HUES48 (cell line): ENCODE results near the gene PPP4R4.
A peak's percentile ranks its signal among the peaks of the same experiment; 100 is the strongest.
"Not testable (repeated sequence)": the region's sequence is repeated elsewhere in the genome, so short reads cannot be mapped to it uniquely, and the experiment has no call there.

Source experiments
- H3K27ac ChIP-seq: one replicate; pipeline ENCODE4 v1.7.0; 2013; ENCODE audit warnings: low read depth, low read length, inconsistent platforms
- H3K27me3 ChIP-seq: 2 replicates; pipeline ENCODE4 v1.6.1; 2013; ENCODE audit warnings: mild to moderate bottlenecking, low read length; ENCODE audit not compliant: control insufficient read depth, insufficient read depth
- H3K36me3 ChIP-seq: 2 replicates; pipeline ENCODE4 v1.6.1; 2013; ENCODE audit warnings: low read length; ENCODE audit not compliant: control insufficient read depth, insufficient read depth
- H3K4me1 ChIP-seq: 2 replicates; pipeline ENCODE4 v1.6.1; 2013; ENCODE audit warnings: mild to moderate bottlenecking, low read length; ENCODE audit not compliant: control insufficient read depth, insufficient read depth
- H3K4me3 ChIP-seq: 2 replicates; pipeline ENCODE4 v1.5.1; 2013; ENCODE audit warnings: mild to moderate bottlenecking, low read depth, low read length
- H3K9ac ChIP-seq: 2 replicates; pipeline ENCODE4 v1.6.1; 2013; ENCODE audit warnings: mild to moderate bottlenecking, low read depth, low read length, moderate library complexity
- H3K9me3 ChIP-seq: 2 replicates; pipeline ENCODE4 v1.6.1; 2013; ENCODE audit warnings: low read length; ENCODE audit not compliant: control insufficient read depth, insufficient read depth

PPP4R4 gene

DNA sequence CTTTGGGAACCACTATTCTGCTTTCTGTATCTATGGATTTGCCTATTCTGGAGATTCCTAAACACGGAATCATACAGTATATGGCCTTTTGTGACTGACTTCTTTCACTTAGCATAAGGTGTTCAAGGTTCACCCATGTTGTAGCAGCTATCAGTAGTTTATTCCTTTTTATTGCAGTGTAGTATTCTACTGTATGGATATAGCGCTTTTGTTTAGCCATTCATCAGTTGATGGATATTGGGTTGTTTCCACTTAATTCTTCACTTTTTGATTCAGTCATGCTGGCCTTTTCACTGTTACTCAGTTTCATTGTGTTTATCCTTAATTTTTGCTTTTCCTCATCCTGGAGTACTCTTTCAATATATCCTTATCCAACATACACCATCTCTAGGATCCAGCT is 5.1 kb downstream of the PPP4R4 start:
- Histone ChIP-seq H3K9ac (no peak overlapping the region), H3K4me1 (peaks cover 31% of the 10 kb centered on the region), H3K4me3 (no peak overlapping the region), H3K27me3 (peaks cover 21% of the 10 kb centered on the region), H3K9me3 (no peaks in the 10 kb centered on the region), H3K36me3 (no peaks in the 10 kb centered on the region), H3K27ac (no peak overlapping the region)

DNA sequence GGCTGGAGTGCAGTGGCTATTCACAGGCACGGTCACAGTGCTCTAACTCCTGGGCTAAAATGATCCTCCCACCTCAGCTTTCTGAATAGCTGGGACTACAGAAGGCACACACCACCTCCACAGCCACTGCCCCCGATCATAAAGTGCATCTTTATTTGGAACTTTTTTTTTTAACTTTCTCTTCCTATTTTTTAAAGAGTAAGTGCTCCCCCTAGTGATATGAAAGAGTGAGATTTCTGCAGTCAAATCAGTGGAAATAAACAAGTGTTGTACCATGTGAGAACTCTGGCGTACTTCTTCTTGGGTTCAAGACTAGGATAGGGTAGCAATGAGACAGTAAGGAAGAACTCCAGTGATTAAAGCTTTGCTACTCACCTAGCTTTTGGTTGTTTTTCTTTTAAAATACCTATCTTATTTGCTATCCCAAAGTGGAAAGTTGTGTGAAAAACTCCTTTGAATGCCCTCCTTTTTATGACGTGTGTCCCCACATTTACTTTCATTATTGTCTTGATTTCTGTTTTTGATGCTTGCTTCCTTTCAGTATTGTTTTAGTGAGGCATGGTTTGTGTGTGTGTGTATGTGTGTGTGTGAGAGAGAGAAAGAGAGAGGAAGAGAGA is 6.6 kb downstream of the PPP4R4 start:
- Histone ChIP-seq H3K4me1 (peaks cover 30% of the 10 kb centered on the region), H3K4me3 (no peak overlapping the region), H3K27me3 (peaks cover 13% of the 10 kb centered on the region), H3K9me3 (no peaks in the 10 kb centered on the region), H3K27ac (no peak overlapping the region), H3K36me3 (no peaks in the 10 kb centered on the region), H3K9ac (no peak overlapping the region)

DNA sequence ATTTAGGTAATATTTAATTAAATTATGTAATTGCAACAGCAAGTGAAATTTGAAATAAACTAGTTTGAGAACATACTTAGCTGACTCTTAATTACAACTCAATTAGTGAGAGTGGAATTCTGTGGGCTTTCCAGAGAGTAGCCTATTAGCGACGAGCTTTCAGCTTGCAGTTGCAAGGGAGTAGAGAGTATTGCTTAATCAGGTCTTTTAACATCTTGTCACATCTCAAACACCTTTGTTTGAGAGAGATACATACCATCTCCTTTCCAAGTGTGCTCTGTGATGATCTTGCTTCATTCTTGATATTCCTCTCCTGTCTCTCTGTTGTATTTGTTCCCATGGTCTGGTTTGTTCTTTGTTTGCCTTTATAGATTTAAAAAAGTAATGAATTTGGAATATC is 7.7 kb downstream of the PPP4R4 start:
- H3K36me3 ChIP-seq = no peaks in the 10 kb centered on the region
- H3K4me1 ChIP-seq = peaks cover 23% of the 10 kb centered on the region
- no peak overlapping the region for H3K4me3 ChIP-seq
- peaks cover 3% of the 10 kb centered on the region; the same call in 1 of the 2 replicates for H3K27me3 ChIP-seq
- no peaks in the 10 kb centered on the region for H3K9me3 ChIP-seq
- H3K9ac ChIP-seq = no peak overlapping the region
- no peak overlapping the region for H3K27ac ChIP-seq

DNA sequence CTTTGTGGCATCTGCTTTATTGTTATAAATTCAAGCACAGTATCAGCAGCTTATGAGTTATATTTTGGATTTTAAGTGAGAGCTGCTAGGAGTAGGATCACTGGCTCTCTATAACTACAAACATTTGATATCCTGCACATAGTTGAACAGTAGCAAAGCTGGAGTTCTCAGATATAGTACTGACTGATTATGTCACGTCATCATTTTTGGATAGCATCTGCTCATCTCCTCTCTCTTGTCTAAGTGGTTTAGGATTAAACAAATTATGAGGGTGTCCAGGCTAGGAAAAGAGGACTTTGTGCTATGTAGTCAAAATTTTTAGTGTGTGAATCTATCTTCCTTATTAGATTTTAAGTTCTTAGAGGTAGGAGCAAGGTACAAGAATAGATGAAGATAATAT is 18.4 kb downstream of the PPP4R4 start:
- H3K9me3 ChIP-seq = no peaks in the 10 kb centered on the region
- H3K4me1 ChIP-seq = peaks cover 26% of the 10 kb centered on the region
- H3K4me3 ChIP-seq = no peak overlapping the region
- H3K36me3 ChIP-seq = no peaks in the 10 kb centered on the region
- H3K27ac ChIP-seq = no peak overlapping the region
- H3K9ac ChIP-seq = no peak overlapping the region
- no peaks in the 10 kb centered on the region for H3K27me3 ChIP-seq

DNA sequence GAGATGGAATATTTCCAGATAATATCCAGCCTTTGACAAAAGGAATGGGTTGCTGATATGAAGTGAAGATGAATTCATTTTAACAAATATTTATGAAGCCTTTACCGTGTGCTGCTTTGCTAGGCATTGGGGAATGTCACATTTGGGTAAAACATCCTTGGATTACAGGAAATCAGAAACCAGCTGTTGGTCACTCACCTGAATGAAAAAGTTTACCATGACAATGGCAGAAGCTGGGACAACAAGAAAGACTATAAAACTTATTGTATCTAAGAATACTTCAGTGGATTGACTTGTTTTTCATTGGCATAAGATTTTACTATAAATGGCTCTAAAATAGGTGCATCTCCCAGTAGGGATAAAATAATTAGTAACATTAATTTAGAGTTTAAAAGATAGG is 19.7 kb downstream of the PPP4R4 start:
- Histone ChIP-seq H3K4me3 (no peak overlapping the region), H3K9ac (no peak overlapping the region), H3K4me1 (peaks cover 20% of the 10 kb centered on the region), H3K27ac (peak overlapping the region; percentile 4), H3K36me3 (no peaks in the 10 kb centered on the region), H3K9me3 (no peaks in the 10 kb centered on the region), H3K27me3 (no peaks in the 10 kb centered on the region)

DNA sequence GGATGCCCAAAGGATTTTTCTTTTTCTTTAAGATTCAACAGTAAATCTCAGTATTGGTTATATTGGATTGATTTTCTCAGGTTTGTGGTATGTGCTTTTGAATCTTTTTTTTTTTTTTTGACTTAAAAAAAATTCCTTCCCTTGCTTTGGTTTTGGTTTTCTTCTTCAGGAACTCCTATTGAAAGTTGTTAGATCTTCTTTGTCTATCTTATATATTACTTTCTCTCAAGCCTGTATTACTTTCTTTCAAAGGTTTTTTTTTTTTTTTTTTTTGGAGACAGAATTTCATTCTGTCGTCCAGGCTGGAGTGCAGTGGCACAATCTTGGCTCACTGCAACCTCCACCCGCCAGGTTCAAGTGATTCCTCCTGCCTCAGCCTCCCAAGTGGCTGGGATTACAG is 21.9 kb downstream of the PPP4R4 start:
- no peak overlapping the region for H3K9ac ChIP-seq
- H3K4me3 ChIP-seq = no peak overlapping the region
- H3K4me1 ChIP-seq = peaks cover 20% of the 10 kb centered on the region
- no peaks in the 10 kb centered on the region for H3K27me3 ChIP-seq
- no peak overlapping the region for H3K27ac ChIP-seq
- H3K36me3 ChIP-seq = no peaks in the 10 kb centered on the region
- H3K9me3 ChIP-seq = no peaks in the 10 kb centered on the region

DNA sequence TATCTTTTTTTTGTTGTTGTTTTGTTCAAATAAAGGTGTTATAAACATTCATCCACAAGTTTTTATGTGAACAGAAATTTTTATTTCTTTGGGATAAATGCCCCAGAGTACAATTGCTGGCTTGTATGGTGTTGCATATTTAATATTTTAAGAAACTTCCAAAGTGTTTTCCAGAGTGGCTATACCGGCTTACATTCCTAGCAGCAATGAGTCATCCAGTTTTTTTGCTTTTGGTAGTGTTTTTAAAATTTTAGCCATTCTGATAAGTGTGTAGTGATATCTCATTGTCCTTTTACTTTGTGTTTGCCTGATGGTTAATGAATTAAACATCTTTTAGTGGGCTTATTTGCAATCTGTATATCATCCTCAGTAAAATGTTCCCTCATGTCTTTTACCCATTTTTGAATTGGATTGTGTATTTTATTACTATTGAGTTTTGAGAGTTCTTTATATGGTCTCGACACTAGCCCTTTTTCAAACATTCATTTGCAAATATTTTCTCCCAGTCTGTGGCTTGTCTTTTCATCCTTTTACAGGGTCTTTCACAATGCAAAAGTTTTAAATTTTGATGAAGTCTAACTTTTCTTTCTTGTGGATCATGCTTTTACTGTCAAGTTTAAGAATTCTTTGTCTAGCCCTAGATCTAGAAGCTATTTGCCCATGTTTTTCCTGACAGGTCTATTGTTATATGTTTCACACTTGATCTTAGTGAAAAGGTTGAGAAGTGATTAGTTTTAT is 29.5 kb downstream of the PPP4R4 start:
- Histone ChIP-seq H3K4me3 (no peak overlapping the region), H3K36me3 (no peaks in the 10 kb centered on the region), H3K27ac (no peak overlapping the region), H3K4me1 (peaks cover 12% of the 10 kb centered on the region; the same call in 1 of the 2 replicates), H3K9ac (no peak overlapping the region), H3K9me3 (no peaks in the 10 kb centered on the region), H3K27me3 (no peaks in the 10 kb centered on the region)

DNA sequence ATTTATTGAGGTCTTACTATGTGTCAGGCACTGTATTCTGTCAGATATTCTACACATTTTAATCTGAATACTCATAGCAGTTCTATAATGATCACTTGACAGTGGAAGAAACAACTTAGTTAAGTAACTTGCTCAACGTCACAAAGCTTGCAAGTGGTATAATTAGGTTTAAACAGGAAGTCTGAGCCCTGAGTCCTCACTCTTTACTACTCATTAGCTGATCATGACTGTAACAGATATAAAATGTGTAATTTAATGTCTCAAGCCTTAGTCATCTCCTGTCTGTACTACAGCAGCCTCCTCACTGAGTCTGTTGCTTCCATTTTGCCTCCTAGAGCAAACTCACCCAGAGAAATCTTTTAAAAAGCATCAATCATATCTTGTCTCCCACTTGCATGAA is 38.9 kb downstream of the PPP4R4 start:
- H3K9me3 ChIP-seq = peaks cover 5% of the 10 kb centered on the region; the same call in 1 of the 2 replicates
- no peaks in the 10 kb centered on the region for H3K36me3 ChIP-seq
- no peaks in the 10 kb centered on the region for H3K27me3 ChIP-seq
- no peak overlapping the region for H3K9ac ChIP-seq
- H3K27ac ChIP-seq = no peak overlapping the region
- H3K4me1 ChIP-seq = no peaks in the 10 kb centered on the region
- no peak overlapping the region for H3K4me3 ChIP-seq

DNA sequence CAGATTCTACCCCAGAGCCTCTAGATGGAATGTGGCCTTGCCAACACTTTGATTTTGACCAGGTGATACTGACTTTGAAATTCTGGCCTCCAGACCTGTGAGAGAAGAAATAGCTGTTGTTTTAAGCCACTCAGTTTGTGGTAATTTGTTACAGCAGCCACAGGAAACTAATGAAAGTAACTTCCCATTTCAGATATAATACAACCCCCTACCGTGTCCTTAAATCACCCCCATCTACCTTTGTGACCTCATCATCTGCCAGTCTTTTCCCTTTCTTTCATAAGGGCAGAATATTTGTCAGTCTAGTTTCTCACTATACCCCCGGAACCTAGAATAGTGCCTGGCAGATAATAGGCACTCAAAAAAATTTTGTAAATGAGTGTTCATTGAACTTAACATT is 39.6 kb downstream of the PPP4R4 start:
- H3K4me3 ChIP-seq = no peak overlapping the region
- H3K27me3 ChIP-seq = no peaks in the 10 kb centered on the region
- no peak overlapping the region for H3K27ac ChIP-seq
- no peaks in the 10 kb centered on the region for H3K4me1 ChIP-seq
- H3K9me3 ChIP-seq = peaks cover 5% of the 10 kb centered on the region; the same call in 1 of the 2 replicates
- H3K9ac ChIP-seq = no peak overlapping the region
- no peaks in the 10 kb centered on the region for H3K36me3 ChIP-seq

DNA sequence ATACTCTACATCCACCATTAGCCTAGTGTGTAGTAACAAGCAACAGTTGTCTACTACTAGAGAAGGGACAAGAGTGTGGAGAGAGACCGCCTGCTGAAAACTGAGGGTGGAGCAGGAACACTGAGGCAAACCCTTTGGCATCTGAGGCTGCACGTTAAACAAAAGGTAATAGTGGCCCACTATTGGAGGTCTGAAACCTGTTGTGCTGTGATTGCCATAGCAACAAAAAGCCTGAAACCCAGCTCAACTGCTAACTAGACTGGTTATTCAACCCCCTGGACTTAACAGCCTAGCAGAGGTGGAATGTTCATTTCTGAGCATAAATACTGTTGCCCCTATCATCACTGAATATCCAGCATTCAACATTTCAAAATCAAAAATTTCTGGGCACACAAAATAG is 43.0 kb downstream of the PPP4R4 start:
- H3K4me3 ChIP-seq = no peak overlapping the region
- no peaks in the 10 kb centered on the region for H3K4me1 ChIP-seq
- no peak overlapping the region for H3K27ac ChIP-seq
- peaks cover 5% of the 10 kb centered on the region; the same call in 1 of the 2 replicates for H3K9me3 ChIP-seq
- H3K27me3 ChIP-seq = no peaks in the 10 kb centered on the region
- no peaks in the 10 kb centered on the region for H3K36me3 ChIP-seq
- H3K9ac ChIP-seq = no peak overlapping the region

DNA sequence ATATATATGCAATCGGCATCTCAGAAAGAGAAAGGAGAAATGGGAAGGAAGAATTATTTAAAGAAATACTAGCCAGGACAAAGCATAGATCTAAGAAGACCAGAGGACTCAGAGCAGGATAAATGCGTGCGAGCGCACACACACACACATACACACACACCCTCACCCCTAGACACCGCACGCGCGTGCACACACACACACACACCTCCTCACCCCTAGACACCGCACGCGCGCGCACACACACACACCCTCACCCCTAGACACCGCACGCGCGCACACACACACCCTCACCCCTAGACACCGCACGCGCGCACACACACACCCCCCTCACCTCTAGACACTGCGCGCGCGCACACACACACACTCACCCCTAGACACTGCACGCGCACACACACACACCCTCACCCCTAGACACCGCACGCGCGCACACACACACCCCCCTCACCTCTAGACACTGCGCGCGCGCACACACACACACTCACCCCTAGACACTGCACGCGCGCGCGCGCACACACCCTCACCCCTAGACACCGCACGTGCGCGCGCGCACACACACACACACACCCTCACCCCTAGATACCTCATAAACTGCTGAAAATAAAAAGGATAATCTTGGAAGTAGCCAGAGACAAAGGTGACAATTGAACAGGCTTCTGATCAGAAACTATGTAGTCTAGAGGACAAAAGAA is 44.2 kb downstream of the PPP4R4 start:
- H3K27me3 ChIP-seq, H3K9me3 ChIP-seq, H3K4me3 ChIP-seq, H3K27ac ChIP-seq, H3K36me3 ChIP-seq, H3K9ac ChIP-seq, H3K4me1 ChIP-seq: not testable (repeated sequence)
